Psoas muscle (tissue), 8 donors: ENCODE data around the gene CBFA2T3. TPM values are rescaled to one million over a fixed set of nuclear protein-coding genes. Genes with fewer than 3 reads are reported as not detected.
A peak's percentile ranks its signal among the peaks of the same experiment; 100 is the strongest.
"Not testable (repeated sequence)": the region's sequence is repeated elsewhere in the genome, so short reads cannot be mapped to it uniquely, and the experiment has no call there.

Source experiments
- ATAC-seq, 4 donors: fragments of 200-7000 bp; cut with Tn5 transposase; one replicate each; pipeline ENCODE4 v1.9.1; 2020; ENCODE audit warnings: moderate library complexity in 3 of 4, mild to moderate bottlenecking in 2 of 4
- DNase-seq, 2 donors: peaks; one replicate each; pipeline ENCODE4 v3.0.0-alpha.2; 2020
- H3K27ac ChIP-seq: fragments of 200-600 bp; one replicate; pipeline ENCODE4 v1.8.0; 2022
- H3K27me3 ChIP-seq, 3 donors: fragments of 200-600 bp in 1 of 3; one replicate each; pipeline versions ENCODE4 v1.6.1 to v1.8.0; 2013 to 2022; ENCODE audit warnings: low read length in 2 of 3, mild to moderate bottlenecking in 2 of 3, moderate library complexity in 1 of 3; ENCODE audit not compliant: insufficient read depth in 3 of 3
- H3K36me3 ChIP-seq, 2 donors: fragments of 200-600 bp in 1 of 2; one replicate each; pipeline versions ENCODE4 v1.6.1 to v1.8.0; 2013 to 2022; ENCODE audit warnings: low read depth in 1 of 2, mild to moderate bottlenecking in 1 of 2, moderate library complexity in 1 of 2; ENCODE audit not compliant: insufficient read depth in 1 of 2
- H3K4me1 ChIP-seq: fragments of 200-600 bp; one replicate; pipeline ENCODE4 v1.8.0; 2022
- H3K4me3 ChIP-seq: fragments of 200-600 bp; one replicate; pipeline ENCODE4 v1.8.0; 2022; ENCODE audit warnings: mild to moderate bottlenecking
- H3K9me3 ChIP-seq: fragments of 200-600 bp; one replicate; pipeline ENCODE4 v1.8.0; 2022
- WGBS, 3 donors: extraction: QIAGEN DNeasy Blood & Tissue Kit; methylation state at CpG; one replicate each; pipeline versions ENCODE4 v1.1.6 to v1.1.7; 2013; 5-methylcytosine and 5-hydroxymethylcytosine counted together
- intact Hi-C, 2 donors: fragments of 100-400 bp; cut with DNase I; formaldehyde crosslinking; loops; one replicate each; pipeline versions ENCODE4 v1.11.0 to v1.14.2; 2022
- polyA plus RNA-seq, 3 donors: library from polyadenylated mRNA; stranded (reverse); fragments of 200-250 nt; gene quantifications; one replicate each; pipeline ENCODE4 v1.2.3, GENCODE V29; 2013
- total RNA-seq, 4 donors: library from RNA; stranded (reverse); fragmentation: NEBNext Ultra II Directional in 2 of 4; extraction: Animal tissue kit (Norgen Biotek cat#: 25700) in 2 of 4; gene quantifications; one replicate each; pipeline versions ENCODE4 v1.2.1 to v1.2.4, GENCODE V29; 2021 to 2023
- TF ChIP-seq, protein P1 (sequence below): fragments of 200-600 bp; IDR thresholded peaks from one replicate; pipeline ENCODE4 v1.8.0; 2022; ENCODE audit warnings: antibody characterized with exemption
- donor health status: healthy with polysubstance abuse.
- donor health status: DM: no; HTN: no; CAD: no; lungs with moderate emphysema.
- donor health status: Bipolar disorder and iron deficiency.
- donor health status: healthy.
- donor health status: DM: yes; HTN: yes; CAD: no.
- donor health status: DM: no; HTN: no; CAD: no.
- donor health status: DM: no; HTN: no; CAD: no.
- donor health status: DM: yes; HTN: yes; CAD: no.

CBFA2T3 gene
- total and polyA plus RNA-seq, 7 donors, result 2.6 to 15.0 (median 6.0) TPM

DNA sequence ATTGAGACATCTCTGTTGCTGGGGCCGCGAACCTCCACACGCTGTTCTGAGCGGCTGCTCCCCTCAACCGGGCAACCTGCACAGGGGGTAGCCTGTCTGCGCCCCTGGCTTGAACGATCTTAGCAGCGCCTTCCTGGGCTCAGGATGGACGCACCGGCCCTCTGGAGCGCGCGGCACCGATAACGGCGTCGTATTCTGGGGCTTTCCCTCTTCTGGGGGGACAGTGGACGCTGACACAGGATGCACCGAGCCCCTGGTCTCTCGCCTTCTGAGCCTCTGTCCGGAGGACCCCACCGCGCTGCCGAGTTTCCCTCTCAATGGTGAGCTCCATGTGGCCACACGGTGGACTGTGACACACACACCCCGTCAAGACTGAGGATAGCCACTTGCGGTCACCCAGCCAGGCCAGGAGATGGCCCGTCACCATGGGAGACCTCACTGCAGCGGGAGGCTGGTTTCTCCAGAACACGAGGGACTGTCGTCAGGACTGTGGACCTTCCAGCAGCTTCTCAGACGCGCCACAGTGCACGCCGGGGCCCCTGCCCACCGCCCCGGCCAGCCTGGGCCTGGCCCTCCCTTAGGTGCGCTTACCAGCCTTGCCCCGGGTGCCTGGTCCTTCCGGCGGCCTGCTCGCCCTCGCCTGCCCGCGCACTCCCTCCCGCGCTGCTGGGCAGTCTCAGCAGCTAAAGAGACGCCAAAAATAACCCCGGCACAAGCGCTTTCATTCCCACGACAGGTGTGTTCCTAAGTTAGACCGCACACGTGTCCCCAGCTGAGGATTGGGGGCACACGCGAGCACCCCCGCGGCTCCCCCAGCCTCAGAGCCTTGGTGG lies 80.6 kb downstream of the CBFA2T3 start:
- Histone ChIP-seq H3K4me1 (peaks cover 42% of the 10 kb centered on the region), H3K4me3 (peak overlapping the region; percentile 49), H3K27ac (peak overlapping the region; percentile 86), H3K36me3 (peaks cover 0 to 15% of the 10 kb centered on the region in 2 donors), H3K27me3 (no peaks in the 10 kb centered on the region), H3K9me3 (no peaks in the 10 kb centered on the region)
- peak; percentile 61 to 85 (median 79) for ATAC-seq
- DNase-seq, result peak; percentile 47 to 76
- intact Hi-C loops, result no loop called here
- TF ChIP-seq, protein P1, sequence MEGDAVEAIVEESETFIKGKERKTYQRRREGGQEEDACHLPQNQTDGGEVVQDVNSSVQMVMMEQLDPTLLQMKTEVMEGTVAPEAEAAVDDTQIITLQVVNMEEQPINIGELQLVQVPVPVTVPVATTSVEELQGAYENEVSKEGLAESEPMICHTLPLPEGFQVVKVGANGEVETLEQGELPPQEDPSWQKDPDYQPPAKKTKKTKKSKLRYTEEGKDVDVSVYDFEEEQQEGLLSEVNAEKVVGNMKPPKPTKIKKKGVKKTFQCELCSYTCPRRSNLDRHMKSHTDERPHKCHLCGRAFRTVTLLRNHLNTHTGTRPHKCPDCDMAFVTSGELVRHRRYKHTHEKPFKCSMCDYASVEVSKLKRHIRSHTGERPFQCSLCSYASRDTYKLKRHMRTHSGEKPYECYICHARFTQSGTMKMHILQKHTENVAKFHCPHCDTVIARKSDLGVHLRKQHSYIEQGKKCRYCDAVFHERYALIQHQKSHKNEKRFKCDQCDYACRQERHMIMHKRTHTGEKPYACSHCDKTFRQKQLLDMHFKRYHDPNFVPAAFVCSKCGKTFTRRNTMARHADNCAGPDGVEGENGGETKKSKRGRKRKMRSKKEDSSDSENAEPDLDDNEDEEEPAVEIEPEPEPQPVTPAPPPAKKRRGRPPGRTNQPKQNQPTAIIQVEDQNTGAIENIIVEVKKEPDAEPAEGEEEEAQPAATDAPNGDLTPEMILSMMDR, result no peak
- 46 to 66% (median 53%) methylated on average over 48 to 57 of the region's 57 CpGs for WGBS, 3 donors

DNA sequence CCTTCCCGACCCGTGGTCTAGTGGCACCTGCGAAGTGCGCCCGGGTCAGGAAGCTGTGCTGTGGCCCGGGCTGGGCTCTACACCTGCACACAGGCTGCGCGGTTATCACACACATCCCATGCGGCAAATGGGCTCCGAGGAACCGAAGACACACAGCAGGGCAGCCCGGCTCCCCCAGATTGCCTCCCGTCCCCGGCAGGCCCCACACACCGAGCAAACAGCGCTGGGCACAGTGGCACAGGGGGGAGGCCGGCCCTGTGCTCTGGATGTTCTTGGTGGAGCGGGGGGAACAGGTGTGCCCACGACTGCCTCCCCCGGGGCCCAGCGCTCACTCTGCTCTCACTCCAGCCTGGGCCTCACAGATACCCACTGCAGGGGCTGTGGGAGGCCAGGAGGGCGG lies 81.7 kb downstream of the CBFA2T3 start:
- Histone ChIP-seq H3K36me3 (peaks cover 0 to 24% of the 10 kb centered on the region in 2 donors), H3K27me3 (no peaks in the 10 kb centered on the region), H3K27ac (peak overlapping the region; percentile 86), H3K4me1 (peaks cover 42% of the 10 kb centered on the region), H3K4me3 (peak overlapping the region; percentile 49), H3K9me3 (no peaks in the 10 kb centered on the region)
- TF ChIP-seq, protein P1, result no peak
- intact Hi-C loops, result no loop called here
- 64 to 80% (median 70%) methylated on average over 22 of the region's 22 CpGs for WGBS, 3 donors
- ATAC-seq, result peak in 2 of 4 donors; percentile 1 to 6
- no peak for DNase-seq

DNA sequence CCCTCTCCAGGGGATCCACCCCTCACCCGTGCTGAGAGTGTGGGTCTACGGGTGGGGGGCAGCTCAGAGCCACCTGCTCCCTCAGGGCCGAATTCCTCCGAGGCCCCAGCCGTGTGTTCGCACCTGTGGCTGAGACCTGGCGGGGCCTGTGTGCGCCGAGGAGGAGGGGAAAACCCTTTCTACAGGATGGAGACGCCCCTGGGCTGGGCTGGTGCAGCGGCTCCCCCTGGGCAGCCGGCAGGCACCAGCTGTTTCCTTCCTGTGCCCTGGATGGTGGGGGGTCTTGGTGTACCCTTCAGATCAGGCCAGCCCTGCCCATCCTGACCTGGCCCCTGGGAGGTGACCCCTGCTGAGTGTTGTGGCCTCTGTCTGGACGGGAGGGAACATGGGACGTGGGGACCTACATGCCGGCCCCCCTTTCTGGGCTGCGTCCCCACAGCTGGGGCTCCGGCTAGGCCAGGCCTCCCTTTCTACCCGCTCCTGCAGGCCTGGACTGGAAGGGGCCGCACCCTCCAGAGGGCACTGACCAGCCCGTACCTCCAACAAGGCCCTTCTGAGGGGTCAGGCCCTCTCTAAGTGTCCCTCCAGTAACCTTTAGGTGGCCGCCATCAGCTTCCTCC lies 82.2 kb downstream of the CBFA2T3 start:
- ATAC-seq (no peak), DNase-seq (no peak)
- TF ChIP-seq, protein P1, result no peak
- intact Hi-C loops, result no loop called here
- H3K9me3 ChIP-seq, result no peaks in the 10 kb centered on the region
- H3K36me3 ChIP-seq, result peaks cover 0 to 28% of the 10 kb centered on the region in 2 donors
- peaks cover 42% of the 10 kb centered on the region for H3K4me1 ChIP-seq
- peak overlapping the region; percentile 86 for H3K27ac ChIP-seq
- peak overlapping the region; percentile 49 for H3K4me3 ChIP-seq
- 45 to 69% (median 60%) methylated on average over 16 to 21 of the region's 21 CpGs for WGBS, 3 donors
- H3K27me3 ChIP-seq, result no peaks in the 10 kb centered on the region

DNA sequence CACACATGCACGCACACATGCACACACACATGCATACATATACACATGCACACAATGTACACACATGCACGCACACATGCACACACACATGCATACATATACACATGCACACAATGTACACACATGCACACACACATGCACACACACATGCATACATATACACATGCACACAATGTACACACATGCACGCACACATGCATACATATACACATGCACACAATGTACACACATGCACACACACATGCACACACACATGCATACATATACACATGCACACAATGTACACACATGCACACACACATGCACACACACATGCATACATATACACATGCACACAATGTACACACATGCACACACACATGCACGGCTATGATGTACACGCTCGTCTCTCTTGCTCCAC lies 82.7 kb downstream of the CBFA2T3 start:
- H3K27ac ChIP-seq, result not testable (repeated sequence)

More for the DNA sequence above, 82.7 kb downstream of the CBFA2T3 start:
- intact Hi-C loops, H3K27me3 ChIP-seq, DNase-seq, ATAC-seq, H3K9me3 ChIP-seq: not testable (repeated sequence)
- Histone ChIP-seq H3K4me1 (peaks cover 42% of the 10 kb centered on the region), H3K36me3 (peaks cover 0 to 28% of the 10 kb centered on the region in 2 donors), H3K4me3 (peak overlapping the region; percentile 49)
- 74 to 91% (median 75%) methylated on average over 4 to 5 of the region's 6 CpGs for WGBS, 3 donors
